ENCODE measurements around the gene ATR. TPM values are rescaled to one million over a fixed set of nuclear protein-coding genes. Genes with fewer than 3 reads are reported as not detected.
"Not testable (repeated sequence)": the region's sequence is repeated elsewhere in the genome, so short reads cannot be mapped to it uniquely, and the experiment has no call there.

Gene ATR
- total RNA-seq, 1 experiment from 2014 or later = 20.4 TPM

GRCh38 chr3:142443060-142443459 lies 135.5 kb downstream of the ATR start:
- not testable (repeated sequence) for DNase-seq (ENCODE audit: low read depth in 1 of 2, low spot score in 2 of 2); H3K27ac ChIP-seq; H3K4me3 ChIP-seq; H3K27me3 ChIP-seq (replicated peaks); H3K36me3 ChIP-seq; H3K9me3 ChIP-seq (replicated peaks)
- peaks cover 12% of the 10 kb centered on the region for H3K4me1 ChIP-seq (replicated peaks)

GRCh38 chr3:142439499-142440220 lies 138.9 kb downstream of the ATR start:
- H3K27ac ChIP-seq; H3K9me3 ChIP-seq (replicated peaks); H3K4me3 ChIP-seq; H3K36me3 ChIP-seq; H3K27me3 ChIP-seq (replicated peaks); H3K4me1 ChIP-seq (replicated peaks); DNase-seq (ENCODE audit: low read depth in 1 of 2, low spot score in 2 of 2): not testable (repeated sequence)

- not testable (repeated sequence) for H3K9me3 ChIP-seq (replicated peaks); H3K4me1 ChIP-seq (replicated peaks); H3K27me3 ChIP-seq (replicated peaks); H3K4me3 ChIP-seq; H3K36me3 ChIP-seq; H3K27ac ChIP-seq; DNase-seq (ENCODE audit: low read depth in 1 of 2, low spot score in 2 of 2)
Measured at GRCh38 chr3:142438096-142438495, 140.4 kb downstream of the ATR start.

GRCh38 chr3:142436951-142437585 lies 141.5 kb downstream of the ATR start:
- H3K27me3 ChIP-seq (replicated peaks) = no peaks in the 10 kb centered on the region
- peaks cover 10% of the 10 kb centered on the region for H3K36me3 ChIP-seq
- no peaks in the 10 kb centered on the region for H3K9me3 ChIP-seq (replicated peaks)
- H3K4me3 ChIP-seq = no peak overlapping the region
- H3K4me1 ChIP-seq (replicated peaks) = no peaks in the 10 kb centered on the region
- H3K27ac ChIP-seq = no peak overlapping the region
- DNase-seq (ENCODE audit: low read depth in 1 of 2, low spot score in 2 of 2) = no peak

GRCh38 chr3:142434503-142434902 lies 144.0 kb downstream of the ATR start:
- Histone ChIP-seq H3K4me1 (replicated peaks) (no peaks in the 10 kb centered on the region), H3K4me3 (no peak overlapping the region), H3K27ac (no peak overlapping the region), H3K9me3 (replicated peaks) (no peaks in the 10 kb centered on the region), H3K27me3 (replicated peaks) (no peaks in the 10 kb centered on the region), H3K36me3 (peaks cover 24% of the 10 kb centered on the region)
- no peak for DNase-seq (ENCODE audit: low read depth in 1 of 2, low spot score in 2 of 2)

GRCh38 chr3:142433110-142433509 lies 145.4 kb downstream of the ATR start:
- H3K27me3 ChIP-seq (replicated peaks) = no peaks in the 10 kb centered on the region
- peaks cover 30% of the 10 kb centered on the region for H3K36me3 ChIP-seq
- H3K4me1 ChIP-seq (replicated peaks) = no peaks in the 10 kb centered on the region
- no peak overlapping the region for H3K4me3 ChIP-seq
- DNase-seq (ENCODE audit: low read depth in 1 of 2, low spot score in 2 of 2) = no peak
- no peaks in the 10 kb centered on the region for H3K9me3 ChIP-seq (replicated peaks)
- no peak overlapping the region for H3K27ac ChIP-seq

GRCh38 chr3:142429582-142429981 lies 149.0 kb downstream of the ATR start:
- no peaks in the 10 kb centered on the region for H3K27me3 ChIP-seq (replicated peaks)
- no peaks in the 10 kb centered on the region for H3K4me1 ChIP-seq (replicated peaks)
- H3K36me3 ChIP-seq = peaks cover 39% of the 10 kb centered on the region
- no peak overlapping the region for H3K4me3 ChIP-seq
- H3K27ac ChIP-seq = no peak overlapping the region
- no peaks in the 10 kb centered on the region for H3K9me3 ChIP-seq (replicated peaks)
- no peak for DNase-seq (ENCODE audit: low read depth in 1 of 2, low spot score in 2 of 2)

GRCh38 chr3:142424754-142425153 lies 153.8 kb downstream of the ATR start:
- Histone ChIP-seq H3K9me3 (replicated peaks) (no peaks in the 10 kb centered on the region), H3K36me3 (peaks cover 28% of the 10 kb centered on the region), H3K27me3 (replicated peaks) (no peaks in the 10 kb centered on the region), H3K4me1 (replicated peaks) (no peaks in the 10 kb centered on the region), H3K27ac (no peak overlapping the region), H3K4me3 (no peak overlapping the region)
- DNase-seq (ENCODE audit: low read depth in 1 of 2, low spot score in 2 of 2) = no peak

- H3K36me3 ChIP-seq = peaks cover 25% of the 10 kb centered on the region
- no peak overlapping the region for H3K27ac ChIP-seq
- no peak overlapping the region for H3K4me3 ChIP-seq
- no peaks in the 10 kb centered on the region for H3K4me1 ChIP-seq (replicated peaks)
- DNase-seq (ENCODE audit: low read depth in 1 of 2, low spot score in 2 of 2) = no peak
- H3K27me3 ChIP-seq (replicated peaks) = no peaks in the 10 kb centered on the region
- no peaks in the 10 kb centered on the region for H3K9me3 ChIP-seq (replicated peaks)
Measured at GRCh38 chr3:142418926-142419592, 159.5 kb downstream of the ATR start.

- no peak for DNase-seq (ENCODE audit: low read depth in 1 of 2, low spot score in 2 of 2)
- Histone ChIP-seq H3K27ac (no peak overlapping the region), H3K9me3 (replicated peaks) (no peaks in the 10 kb centered on the region), H3K4me1 (replicated peaks) (no peaks in the 10 kb centered on the region), H3K36me3 (peaks cover 30% of the 10 kb centered on the region), H3K4me3 (no peak overlapping the region), H3K27me3 (replicated peaks) (no peaks in the 10 kb centered on the region)
Measured at GRCh38 chr3:142417302-142417701, 161.2 kb downstream of the ATR start.

GRCh38 chr3:142400537-142400936 lies 178.0 kb downstream of the ATR start:
- not testable (repeated sequence) for H3K4me3 ChIP-seq
- H3K36me3 ChIP-seq = peaks cover 38% of the 10 kb centered on the region

More at GRCh38 chr3:142400537-142400936, 178.0 kb downstream of the ATR start:
- H3K27me3 ChIP-seq (replicated peaks); H3K4me1 ChIP-seq (replicated peaks); H3K27ac ChIP-seq; DNase-seq (ENCODE audit: low read depth in 1 of 2, low spot score in 2 of 2); H3K9me3 ChIP-seq (replicated peaks): not testable (repeated sequence)

Other genes with a start within 250 kb of the ATR start
- 13.6 and 17.4 TPM in 2 replicates for gene XRN1, start 130.7 kb downstream of the ATR start, total RNA-seq (2014; rRNA removed; shearing (Covaris generic))
- gene PLS1, start 17.7 kb upstream of the ATR start, total RNA-seq (2014; rRNA removed; shearing (Covaris generic)) = 5.2 and 5.4 TPM in 2 replicates
- 1.9 and 11.7 TPM in 2 replicates for gene TRPC1, start 145.3 kb upstream of the ATR start, total RNA-seq (2014; rRNA removed; shearing (Covaris generic))